Measurements from ENCODE around the gene TIMP2.

GRCh38 chr17:78819806-78820792 is 105.1 kb downstream of the TIMP2 start:
- no peak for TF ChIP-seq NR2F2 (IDR thresholded peaks at IDR 0.05)
- TF ChIP-seq CTCF (IDR thresholded peaks at IDR 0.05; ENCODE audit: low read depth, low read length, missing input control): no peak
- no peak for TF ChIP-seq TAF1 (conservative IDR thresholded peaks at IDR 0.05)
